Glomerular visceral epithelial cell (primary cell): ENCODE measurements around the gene NTRK3.

Experiments used
- DNase-seq: peaks from one replicate; pipeline ENCODE4 v3.0.0-alpha.2; 2016; ENCODE audit errors: extremely low spot score

Gene NTRK3

GRCh38 chr15:88124199-88124598 lies 132.3 kb downstream of the NTRK3 start:
- no peak for DNase-seq

- no peak for DNase-seq
These were observed 134.5 kb downstream of the NTRK3 start for GRCh38 chr15:88121968-88122530.

GRCh38 chr15:88120026-88120425 lies 136.5 kb downstream of the NTRK3 start:
- no peak for DNase-seq

- no peak for DNase-seq
These were observed 137.8 kb downstream of the NTRK3 start for GRCh38 chr15:88118741-88119140.

GRCh38 chr15:88118035-88118434 lies 138.5 kb downstream of the NTRK3 start:
- DNase-seq: no peak

GRCh38 chr15:88115486-88116152 lies 140.9 kb downstream of the NTRK3 start:
- no peak for DNase-seq

- peak; percentile 27 for DNase-seq
These were observed 142.8 kb downstream of the NTRK3 start for GRCh38 chr15:88113613-88114308.

- no peak for DNase-seq
These were observed 147.5 kb downstream of the NTRK3 start for GRCh38 chr15:88108991-88109390.

GRCh38 chr15:88108477-88108876 lies 148.1 kb downstream of the NTRK3 start:
- no peak for DNase-seq

GRCh38 chr15:88106074-88106473 lies 150.5 kb downstream of the NTRK3 start:
- DNase-seq: no peak

GRCh38 chr15:88104357-88104756 lies 152.2 kb downstream of the NTRK3 start:
- DNase-seq: no peak

GRCh38 chr15:88100181-88100580 lies 156.4 kb downstream of the NTRK3 start:
- DNase-seq: no peak

- no peak for DNase-seq
These were observed 158.2 kb downstream of the NTRK3 start for GRCh38 chr15:88098361-88098760.

- DNase-seq: no peak
These were observed 165.0 kb downstream of the NTRK3 start for GRCh38 chr15:88091444-88092016.

GRCh38 chr15:88090481-88091011 lies 166.0 kb downstream of the NTRK3 start:
- no peak for DNase-seq

GRCh38 chr15:88089731-88090130 lies 166.8 kb downstream of the NTRK3 start:
- DNase-seq: no peak

GRCh38 chr15:88089024-88089620 lies 167.4 kb downstream of the NTRK3 start:
- DNase-seq: no peak

- DNase-seq: no peak
These were observed 172.5 kb downstream of the NTRK3 start for GRCh38 chr15:88083811-88084760.

GRCh38 chr15:88080616-88081015 lies 175.9 kb downstream of the NTRK3 start:
- no peak for DNase-seq

- no peak for DNase-seq
These were observed 179.1 kb downstream of the NTRK3 start for GRCh38 chr15:88077296-88078020.
